ENCODE results near the gene FAM83C.

The FAM83C gene

DNA sequence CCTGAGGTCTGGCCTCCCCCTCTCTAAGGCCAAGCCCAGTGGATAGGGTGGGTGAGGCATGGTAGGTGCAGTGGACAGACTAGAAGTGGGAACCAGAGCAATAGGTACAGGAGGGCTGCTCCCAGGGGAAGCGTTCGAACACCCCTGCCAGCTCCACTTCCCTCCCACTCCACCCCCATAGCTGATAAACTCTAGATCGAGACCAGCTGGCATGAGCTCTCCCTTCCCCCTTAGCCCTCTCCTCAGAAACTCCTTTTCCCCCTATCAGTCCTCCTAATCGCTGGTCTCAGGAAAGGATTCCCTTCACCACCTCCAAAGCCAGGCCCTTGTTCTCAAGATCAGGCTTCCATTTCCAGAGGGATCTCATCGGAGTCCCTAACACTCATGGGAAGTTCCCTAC is 6.0 kb upstream of the FAM83C start:
- TF ChIP-seq, protein P1, sequence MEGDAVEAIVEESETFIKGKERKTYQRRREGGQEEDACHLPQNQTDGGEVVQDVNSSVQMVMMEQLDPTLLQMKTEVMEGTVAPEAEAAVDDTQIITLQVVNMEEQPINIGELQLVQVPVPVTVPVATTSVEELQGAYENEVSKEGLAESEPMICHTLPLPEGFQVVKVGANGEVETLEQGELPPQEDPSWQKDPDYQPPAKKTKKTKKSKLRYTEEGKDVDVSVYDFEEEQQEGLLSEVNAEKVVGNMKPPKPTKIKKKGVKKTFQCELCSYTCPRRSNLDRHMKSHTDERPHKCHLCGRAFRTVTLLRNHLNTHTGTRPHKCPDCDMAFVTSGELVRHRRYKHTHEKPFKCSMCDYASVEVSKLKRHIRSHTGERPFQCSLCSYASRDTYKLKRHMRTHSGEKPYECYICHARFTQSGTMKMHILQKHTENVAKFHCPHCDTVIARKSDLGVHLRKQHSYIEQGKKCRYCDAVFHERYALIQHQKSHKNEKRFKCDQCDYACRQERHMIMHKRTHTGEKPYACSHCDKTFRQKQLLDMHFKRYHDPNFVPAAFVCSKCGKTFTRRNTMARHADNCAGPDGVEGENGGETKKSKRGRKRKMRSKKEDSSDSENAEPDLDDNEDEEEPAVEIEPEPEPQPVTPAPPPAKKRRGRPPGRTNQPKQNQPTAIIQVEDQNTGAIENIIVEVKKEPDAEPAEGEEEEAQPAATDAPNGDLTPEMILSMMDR (IDR thresholded peaks at IDR 0.05; ENCODE audit: low read depth, low read length, missing control alignments): no peak
- in situ Hi-C loops (cut with HindIII; ENCODE audit: low sequenced_read_pairs): no loop called here
- no peak for DNase-seq (ENCODE audit: low read depth)
- H3K4me3 ChIP-seq (ENCODE audit: low read depth, low read length): no peak overlapping the region

DNA sequence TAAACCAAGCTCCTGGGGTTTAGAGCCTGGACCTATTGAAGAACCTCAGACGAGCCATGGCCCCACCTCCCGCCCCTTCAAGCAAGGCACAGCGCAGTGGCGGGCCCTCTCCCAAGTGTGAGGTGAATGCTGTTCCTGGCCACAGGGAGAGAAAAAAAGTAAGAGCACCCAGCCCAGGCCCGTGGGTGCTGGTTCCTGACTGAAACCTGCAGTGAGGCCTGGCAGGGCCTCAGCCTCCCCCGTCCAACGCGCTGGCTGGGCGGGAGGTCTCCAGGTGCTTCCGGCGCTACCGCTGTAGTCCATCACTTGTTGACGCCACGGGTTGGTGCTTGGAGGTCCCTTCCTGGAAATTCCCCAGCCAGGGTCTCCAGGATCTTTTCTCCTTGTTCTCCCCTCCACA is 5.5 kb upstream of the FAM83C start:
- H3K4me3 ChIP-seq (ENCODE audit: low read depth, low read length): no peak overlapping the region
- in situ Hi-C loops (cut with HindIII; ENCODE audit: low sequenced_read_pairs): no loop called here
- TF ChIP-seq, protein P1 (IDR thresholded peaks at IDR 0.05; ENCODE audit: low read depth, low read length, missing control alignments): no peak
- DNase-seq (ENCODE audit: low read depth): no peak

DNA sequence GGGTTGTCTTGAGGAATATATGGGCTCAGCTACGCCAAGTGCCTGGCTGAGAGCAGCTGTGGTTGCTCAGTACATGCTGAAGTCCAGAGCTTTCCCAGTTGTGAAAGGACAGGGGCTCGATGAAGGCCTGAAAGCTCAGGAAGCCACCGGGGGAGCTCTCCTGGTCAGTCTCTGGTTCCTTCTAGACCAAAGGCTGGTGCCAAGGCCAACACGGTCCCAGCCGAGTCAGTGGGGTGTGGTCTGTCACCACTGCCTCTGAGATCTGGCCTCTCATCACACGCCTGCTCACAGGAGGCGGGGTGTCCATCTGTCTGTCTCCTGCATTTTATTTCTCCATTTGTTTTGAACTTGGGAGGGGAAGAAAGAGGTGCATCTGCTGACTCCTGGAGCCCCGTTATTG is 4.9 kb upstream of the FAM83C start:
- no peak overlapping the region for H3K4me3 ChIP-seq (ENCODE audit: low read depth, low read length)
- TF ChIP-seq, protein P1 (IDR thresholded peaks at IDR 0.05; ENCODE audit: low read depth, low read length, missing control alignments): no peak
- DNase-seq (ENCODE audit: low read depth): no peak
- in situ Hi-C loops (cut with HindIII; ENCODE audit: low sequenced_read_pairs): no loop called here

DNA sequence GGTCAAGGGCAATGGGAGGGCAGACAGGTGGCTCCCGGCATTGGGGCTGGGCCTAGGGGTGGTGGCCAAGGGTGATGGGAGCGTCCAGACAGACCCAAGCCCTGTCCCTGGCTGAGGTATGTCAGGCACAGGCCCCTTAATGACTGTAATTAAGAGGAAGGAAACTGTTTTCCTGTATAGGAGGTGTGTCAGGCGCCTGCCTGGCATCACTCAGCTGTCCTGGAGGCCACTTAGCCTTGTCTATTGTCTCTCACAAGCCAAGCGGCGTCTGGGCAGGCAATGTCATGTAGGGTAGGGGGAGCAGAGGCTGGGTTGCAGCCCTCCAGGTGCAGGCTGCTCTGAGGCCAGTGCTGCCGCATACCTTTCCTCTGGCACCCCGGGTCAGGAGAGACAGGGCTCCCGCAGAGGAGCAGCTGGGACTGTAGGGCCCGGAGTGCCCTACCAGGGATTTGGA is 3.9 kb upstream of the FAM83C start:
- H3K4me3 ChIP-seq (ENCODE audit: low read depth, low read length): no peak overlapping the region
- in situ Hi-C loops (cut with HindIII; ENCODE audit: low sequenced_read_pairs): no loop called here
- DNase-seq (ENCODE audit: low read depth): no peak
- TF ChIP-seq, protein P1 (IDR thresholded peaks at IDR 0.05; ENCODE audit: low read depth, low read length, missing control alignments): no peak

DNA sequence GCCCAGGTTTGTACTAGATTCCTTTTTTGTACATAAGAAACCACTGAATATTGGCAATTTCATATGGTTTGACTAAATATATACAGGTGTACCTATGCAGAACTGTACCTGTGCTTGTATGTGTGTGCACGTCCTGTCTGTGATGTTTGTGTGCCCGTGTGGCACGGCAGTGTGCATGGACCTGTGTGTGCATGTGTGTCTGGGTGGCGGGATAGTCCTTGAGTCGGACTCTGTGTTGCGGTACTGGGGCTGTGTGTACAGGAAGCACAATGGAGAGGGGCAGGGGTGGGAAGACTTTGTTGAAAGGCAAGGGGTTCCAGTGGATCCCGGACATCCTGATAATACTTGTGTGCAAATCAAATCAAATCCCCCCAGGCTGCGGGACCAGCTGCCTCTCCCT is 3.4 kb upstream of the FAM83C start:
- in situ Hi-C loops (cut with HindIII; ENCODE audit: low sequenced_read_pairs): no loop called here
- TF ChIP-seq, protein P1 (IDR thresholded peaks at IDR 0.05; ENCODE audit: low read depth, low read length, missing control alignments): no peak
- DNase-seq (ENCODE audit: low read depth): no peak
- no peak overlapping the region for H3K4me3 ChIP-seq (ENCODE audit: low read depth, low read length)

DNA sequence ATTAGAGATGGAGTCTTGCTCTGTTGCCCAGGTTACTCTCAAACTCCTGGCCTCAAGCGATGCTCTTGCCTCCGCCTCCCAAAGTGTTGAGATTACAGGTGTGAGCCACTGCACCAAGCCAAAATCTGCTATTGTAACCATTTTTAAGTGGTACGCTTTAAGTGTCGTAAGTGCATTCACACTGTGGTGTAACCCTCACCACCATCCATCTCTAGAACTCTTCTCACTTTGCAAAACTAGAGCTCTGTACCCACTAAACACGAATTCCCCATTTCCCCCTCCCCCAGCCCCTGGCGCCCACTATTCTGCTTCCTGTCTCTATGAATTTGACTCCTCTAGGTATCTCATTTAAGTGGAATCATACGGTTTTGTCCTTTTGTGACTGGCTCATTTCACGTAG is 2.8 kb upstream of the FAM83C start:
- in situ Hi-C loops (cut with HindIII; ENCODE audit: low sequenced_read_pairs): no loop called here
- DNase-seq (ENCODE audit: low read depth): no peak
- TF ChIP-seq, protein P1 (IDR thresholded peaks at IDR 0.05; ENCODE audit: low read depth, low read length, missing control alignments): no peak
- no peak overlapping the region for H3K4me3 ChIP-seq (ENCODE audit: low read depth, low read length)

DNA sequence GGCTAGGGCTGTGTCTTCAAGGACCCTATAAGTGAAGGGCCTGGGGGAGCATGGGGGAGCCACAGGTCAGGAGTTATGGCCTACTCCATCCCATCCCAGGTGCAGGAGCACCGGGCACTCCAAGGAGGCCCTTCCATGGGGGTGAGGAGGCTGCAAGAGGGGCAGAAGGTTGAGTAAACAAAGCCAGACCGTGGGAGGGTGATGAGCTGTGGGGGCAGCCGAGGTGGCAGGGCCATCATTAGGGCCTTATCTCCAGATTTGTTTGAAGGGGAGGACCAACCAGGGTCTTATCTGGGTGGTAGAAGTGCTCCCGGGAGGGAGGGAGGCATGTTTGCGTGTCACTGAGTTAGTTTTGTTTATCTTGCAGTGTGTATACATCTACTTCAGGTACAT is 2.1 kb upstream of the FAM83C start:
- H3K4me3 ChIP-seq (ENCODE audit: low read depth, low read length): no peak overlapping the region
- in situ Hi-C loops (cut with HindIII; ENCODE audit: low sequenced_read_pairs): no loop called here
- no peak for DNase-seq (ENCODE audit: low read depth)
- TF ChIP-seq, protein P1 (IDR thresholded peaks at IDR 0.05; ENCODE audit: low read depth, low read length, missing control alignments): no peak
